ENCODE measurements around the gene MPP2.

- TF ChIP-seq, protein P1, sequence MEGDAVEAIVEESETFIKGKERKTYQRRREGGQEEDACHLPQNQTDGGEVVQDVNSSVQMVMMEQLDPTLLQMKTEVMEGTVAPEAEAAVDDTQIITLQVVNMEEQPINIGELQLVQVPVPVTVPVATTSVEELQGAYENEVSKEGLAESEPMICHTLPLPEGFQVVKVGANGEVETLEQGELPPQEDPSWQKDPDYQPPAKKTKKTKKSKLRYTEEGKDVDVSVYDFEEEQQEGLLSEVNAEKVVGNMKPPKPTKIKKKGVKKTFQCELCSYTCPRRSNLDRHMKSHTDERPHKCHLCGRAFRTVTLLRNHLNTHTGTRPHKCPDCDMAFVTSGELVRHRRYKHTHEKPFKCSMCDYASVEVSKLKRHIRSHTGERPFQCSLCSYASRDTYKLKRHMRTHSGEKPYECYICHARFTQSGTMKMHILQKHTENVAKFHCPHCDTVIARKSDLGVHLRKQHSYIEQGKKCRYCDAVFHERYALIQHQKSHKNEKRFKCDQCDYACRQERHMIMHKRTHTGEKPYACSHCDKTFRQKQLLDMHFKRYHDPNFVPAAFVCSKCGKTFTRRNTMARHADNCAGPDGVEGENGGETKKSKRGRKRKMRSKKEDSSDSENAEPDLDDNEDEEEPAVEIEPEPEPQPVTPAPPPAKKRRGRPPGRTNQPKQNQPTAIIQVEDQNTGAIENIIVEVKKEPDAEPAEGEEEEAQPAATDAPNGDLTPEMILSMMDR (IDR thresholded peaks at IDR 0.05): no peak
- no peak for TF ChIP-seq POLR2AphosphoS5 (IDR thresholded peaks at IDR 0.05)
Measured at GRCh38 chr17:43912635-43913304, 5.4 kb upstream of the MPP2 start.

Measured in stomach (tissue), 4 donors.